OCI-LY7 (cell line): ENCODE measurements around the gene NXF1. TPM values are rescaled to one million over a fixed set of nuclear protein-coding genes. Genes with fewer than 3 reads are reported as not detected.

Experiments used
- BruUV-seq: library from RNA; stranded (reverse); fragments of 400-500 nt; replicated peaks from 2 replicates; lab custom pipeline; 2021; lab: Mats Ljungman, UMichigan
- CTCF ChIA-PET: fragments of 300-600 bp; sonication (Branson Sonifier 250); formaldehyde crosslinking; loops from one replicate; lab custom pipeline; 2022; ENCODE audit warnings: antibody characterized with exemption; ENCODE audit not compliant: unreplicated experiment; lab: Charles Lee
- POLR2A ChIA-PET: fragments of 300-600 bp; sonication (Branson Sonifier 250); formaldehyde crosslinking; loops from one replicate; lab custom pipeline; 2022; ENCODE audit warnings: antibody characterized with exemption; lab: Charles Lee
- DNase-seq: peaks from one replicate; pipeline ENCODE4 v3.0.0-alpha.2; 2015; ENCODE audit warnings: low spot score
- H2AFZ ChIP-seq: fragments of 200-600 bp; sonication (generic), shearing (Covaris generic); 2 replicates; pipeline ENCODE4 v1.6.1; 2014; ENCODE audit warnings: mild to moderate bottlenecking, antibody characterized with exemption, low read length, moderate library complexity
- H3K27ac ChIP-seq: fragments of 200-600 bp; sonication (generic); 2 replicates; pipeline ENCODE4 v1.5.1; 2014; ENCODE audit warnings: mixed run types, low read depth, mild to moderate bottlenecking, moderate library complexity, low read length, inconsistent platforms; ENCODE audit not compliant: poor library complexity, severe bottlenecking
- H3K36me3 ChIP-seq: fragments of 200-600 bp; sonication (generic); 2 replicates; pipeline ENCODE4 v1.6.1; 2014; ENCODE audit warnings: mild to moderate bottlenecking, antibody characterized with exemption, low read length, moderate library complexity, mixed read lengths; ENCODE audit not compliant: insufficient read depth
- H3K4me1 ChIP-seq: fragments of 200-600 bp; sonication (generic); 2 replicates; pipeline ENCODE4 v1.5.1; 2014; ENCODE audit warnings: mild to moderate bottlenecking, low read length; ENCODE audit not compliant: insufficient read depth, poor library complexity, severe bottlenecking
- H3K4me2 ChIP-seq: fragments of 200-600 bp; sonication (generic); 2 replicates; pipeline ENCODE4 v1.6.1; 2014; ENCODE audit warnings: mild to moderate bottlenecking, low read length
- H3K4me3 ChIP-seq: fragments of 200-600 bp; sonication (generic); 2 replicates; pipeline ENCODE4 v1.5.1; 2014; ENCODE audit warnings: mild to moderate bottlenecking, low read depth, low read length; ENCODE audit not compliant: poor library complexity, severe bottlenecking
- H3K79me2 ChIP-seq: fragments of 200-600 bp; sonication (generic); 2 replicates; pipeline ENCODE4 v1.6.1; 2016; ENCODE audit warnings: low read depth, mild to moderate bottlenecking, low read length, moderate library complexity, mixed read lengths; ENCODE audit not compliant: insufficient read depth
- H3K9me2 ChIP-seq: fragments of 200-600 bp; sonication (generic); 2 replicates; pipeline ENCODE4 v1.6.1; 2016; ENCODE audit warnings: mild to moderate bottlenecking, low read length, mixed read lengths; ENCODE audit not compliant: insufficient read depth
- H3K9me3 ChIP-seq: fragments of 200-600 bp; sonication (generic); 2 replicates; pipeline ENCODE4 v1.6.1; 2014; ENCODE audit warnings: mild to moderate bottlenecking, mixed run types, low read length, mixed read lengths
- H4K20me1 ChIP-seq: fragments of 200-600 bp; sonication (generic); 2 replicates; pipeline ENCODE4 v1.6.1; 2014; ENCODE audit warnings: mild to moderate bottlenecking, antibody characterized with exemption, low read length, moderate library complexity, mixed read lengths; ENCODE audit not compliant: insufficient read depth
- CTCF ChIP-seq: fragments of 200-600 bp; sonication (generic); conservative IDR thresholded peaks from 2 replicates; pipeline ENCODE4 v1.5.1; 2014; ENCODE audit warnings: mild to moderate bottlenecking, antibody characterized with exemption, low read length, moderate library complexity, mixed read lengths
- EZH2phosphoT487 ChIP-seq: fragments of 200-600 bp; sonication (generic); IDR thresholded peaks from 2 replicates; pipeline ENCODE4 v1.6.1; 2018; ENCODE audit warnings: low read depth, borderline replicate concordance, mild to moderate bottlenecking, mixed run types, antibody characterized with exemption, low read length, moderate library complexity, mixed read lengths
- intact Hi-C: fragments of 100-400 bp; cut with micrococcal nuclease; formaldehyde crosslinking; loops from one replicate; pipeline ENCODE4 v1.10.0; 2022; ENCODE audit not compliant: unreplicated experiment
- total RNA-seq, 2 experiments: library from RNA; depleted of rRNA in 1 of 2; stranded (reverse); fragments of >200 nt in 1 of 2; shearing (Covaris generic) in 1 of 2; gene quantifications; 2 replicates each; pipeline ENCODE4 v1.2.3, GENCODE V29; 2014 to 2022

The NXF1 gene
- total RNA-seq, 2 experiments from 2014 or later: 53.3 to 62.0 TPM

GRCh38 chr11:62817129-62817528 lies 11.9 kb upstream of the NXF1 start:
- no peak for DNase-seq
- Histone ChIP-seq H3K9me3 (no peaks in the 10 kb centered on the region), H3K79me2 (no peaks in the 10 kb centered on the region), H3K9me2 (no peaks in the 10 kb centered on the region), H3K4me3 (no peak overlapping the region), H3K27ac (no peak overlapping the region), H4K20me1 (no peaks in the 10 kb centered on the region), H2AFZ (no peak overlapping the region), H3K4me2 (no peak overlapping the region), H3K4me1 (no peaks in the 10 kb centered on the region), H3K36me3 (peaks cover 29% of the 10 kb centered on the region)
- no TSS peak for BruUV-seq
- TF ChIP-seq CTCF: no peak
- TF ChIP-seq EZH2phosphoT487: no peak
- POLR2A ChIA-PET: interaction anchor here (1.0 to 1.5 kb wide), 3 partner anchors 10 to 39 kb away, joined by 4 to 6 read pairs (median 5); no protein-coding TSS in a partner anchor
- CTCF ChIA-PET: interaction anchor here (0.6 kb wide), 1 partner anchor 216 kb away, joined by 8 read pairs; no protein-coding TSS in a partner anchor
- intact Hi-C loops: no loop called here

- ChIA-PET POLR2A (interaction anchor here (0.9 to 1.5 kb wide), 5 partner anchors 10 to 40 kb away, joined by 3 to 6 read pairs (median 5); no protein-coding TSS in a partner anchor), CTCF (interaction anchor here (0.6 to 1.0 kb wide), 2 partner anchors 11 to 216 kb away, joined by 3 to 8 read pairs; no protein-coding TSS in a partner anchor)
- H3K4me2 ChIP-seq: no peak overlapping the region
- no peak for DNase-seq
- no TSS peak for BruUV-seq
- no peak overlapping the region for H3K27ac ChIP-seq
- H3K4me3 ChIP-seq: no peak overlapping the region
- no peak overlapping the region for H2AFZ ChIP-seq
- intact Hi-C loops: no loop called here
- no peak for TF ChIP-seq EZH2phosphoT487
- no peak for TF ChIP-seq CTCF
- peaks cover 29% of the 10 kb centered on the region for H3K36me3 ChIP-seq
- no peaks in the 10 kb centered on the region for H4K20me1 ChIP-seq
- no peaks in the 10 kb centered on the region for H3K79me2 ChIP-seq
- no peaks in the 10 kb centered on the region for H3K4me1 ChIP-seq
- no peaks in the 10 kb centered on the region for H3K9me2 ChIP-seq
- no peaks in the 10 kb centered on the region for H3K9me3 ChIP-seq
These were observed 11.3 kb upstream of the NXF1 start for GRCh38 chr11:62816557-62816956.

- H4K20me1 ChIP-seq: no peaks in the 10 kb centered on the region
- H3K9me2 ChIP-seq: no peaks in the 10 kb centered on the region
- H3K36me3 ChIP-seq: peaks cover 7% of the 10 kb centered on the region; the same call in 1 of the 2 replicates
- H3K4me1 ChIP-seq: peaks cover 16% of the 10 kb centered on the region
- no TSS peak for BruUV-seq
- intact Hi-C loops: no loop called here
- no peaks in the 10 kb centered on the region for H3K79me2 ChIP-seq
- TF ChIP-seq EZH2phosphoT487 (no peak), CTCF (no peak)
- H3K9me3 ChIP-seq: no peaks in the 10 kb centered on the region
- H2AFZ ChIP-seq: no peak overlapping the region
- no peak for DNase-seq
- H3K27ac ChIP-seq: no peak overlapping the region
- no peak overlapping the region for H3K4me2 ChIP-seq
- POLR2A ChIA-PET: interaction anchor here (1.2 kb wide), 1 partner anchor 16 kb away, joined by 3 read pairs; no protein-coding TSS in a partner anchor
- no peak overlapping the region for H3K4me3 ChIP-seq
- CTCF ChIA-PET: no interaction called here
These were observed 6.4 kb upstream of the NXF1 start for GRCh38 chr11:62811659-62812058.
